Measurements from ENCODE around the gene MAPK12. TPM values are rescaled to one million over a fixed set of nuclear protein-coding genes. Genes with fewer than 3 reads are reported as not detected.

MAPK12 gene
- total and polyA plus RNA-seq, 9 of the 15 experiments (the other 6 are each of a cell fraction or from before 2014, with no cell fraction given): 0.79 to 71.5 (median 32.8) TPM

- no peak for TF ChIP-seq ESRRB (CRISPR knock-in tag; IDR thresholded peaks at IDR 0.05; ENCODE audit: borderline replicate concordance)
Measured at GRCh38 chr22:50270666-50271394, 9.3 kb upstream of the MAPK12 start (continued).

- H3K27me3 ChIP-seq (ENCODE audit: control insufficient read depth in 2 of 2, insufficient read depth in 2 of 2, low read length in 2 of 2): no peaks in the 10 kb centered on the region
- in situ Hi-C loops (cut with MboI): loop anchor here (5.0 kb wide), 1 partner anchor 57 kb away; the partner anchor contains the start of gene DENND6B
- 0% methylated on average over 17 of the region's 92 CpGs for WGBS (ENCODE audit: insufficient coverage, low coverage, missing lambda C conversion rate)
- peak within 1 kb of the TSS; percentile 49 to 90; a peak in 3 of 4 replicates for H3K9ac ChIP-seq (ENCODE audit: insufficient read depth in 1 of 2, low read depth in 2 of 2, low read length in 2 of 2)
- no TSS peak for BruUV-seq (replicated peaks)
- H2AFZ ChIP-seq (ENCODE audit: low read depth, low read length): no peak within 1 kb of the TSS
- CTCF ChIA-PET (ENCODE audit: low intra/inter-chr PET ratio): no interaction called here
- H3K9me3 ChIP-seq (replicated peaks; ENCODE audit: control insufficient read depth, insufficient read depth, low read depth, low read length): no peaks in the 10 kb centered on the region
- H3K4me2 ChIP-seq (ENCODE audit: insufficient read depth, low read length): peak within 1 kb of the TSS; percentile 58
- no peaks in the 10 kb centered on the region for H3K9me1 ChIP-seq (ENCODE audit: control insufficient read depth, insufficient read depth, low read length)
- intact Hi-C loops (cut with micrococcal nuclease): loop anchor here (5.0 kb wide), 1 partner anchor 57 kb away; the partner anchor contains the start of gene DENND6B
- POLR2A ChIA-PET: no interaction called here
- H3K27ac ChIP-seq (ENCODE audit: extremely low read depth, low read depth, low read length): peak within 1 kb of the TSS; percentile 56; the same call in 2 of the 3 replicates
- H3K79me2 ChIP-seq (ENCODE audit: control insufficient read depth, insufficient read depth, low read length): no peaks in the 10 kb centered on the region; the same call in 2 of the 3 replicates
- H3K4me3 ChIP-seq: peak within 1 kb of the TSS; percentile 49
- peaks cover 2% of the 10 kb centered on the region; the same call in 1 of the 3 replicates for H3K36me3 ChIP-seq (ENCODE audit: control insufficient read depth, insufficient read depth, low read length)
- H3K4me1 ChIP-seq (replicated peaks in 1 of 2; ENCODE audit: control insufficient read depth in 2 of 2, insufficient read depth in 2 of 2, low read length in 2 of 2): peaks cover 7 to 77% of the 10 kb centered on the region in 2 experiments; a peak in 4 of 5 replicates
- FAIRE-seq (no peak), DNase-seq (ENCODE audit: extremely low read depth in 1 of 4, low spot score in 3 of 4) (peak; percentile 68 to 73 (median 71)), ATAC-seq (peak; percentile 59)
- no peaks in the 10 kb centered on the region for H4K20me1 ChIP-seq (replicated peaks; ENCODE audit: control insufficient read depth, insufficient read depth, low read length)
- peak; percentile 34; the same call in 1 of the 2 replicates for TF ChIP-seq PHF8 (IDR thresholded peaks at IDR 0.05; ENCODE audit: borderline replicate concordance, low read length)
- TF ChIP-seq GABPA (tag; conservative IDR thresholded peaks at IDR 0.05; ENCODE audit: low read depth): peak; percentile 70
- peak in 1 of 2 experiments; percentile 77; a peak in 1 of 4 replicates for TF ChIP-seq ZNF639 (CRISPR knock-in tag; conservative IDR thresholded peaks at IDR 0.05 in 1 of 2, IDR thresholded peaks at IDR 0.05 in 1 of 2)
- 0 out of 2 replicates have a peak, but pooled peaks have one; percentile 13 for TF ChIP-seq CXXC5 (CRISPR knock-in tag; IDR thresholded peaks at IDR 0.05)
- no peak for TF ChIP-seq FOXP1 (CRISPR knock-in tag; IDR thresholded peaks at IDR 0.05)
- TF ChIP-seq EGR1 (conservative IDR thresholded peaks at IDR 0.05): peak; percentile 46
- TF ChIP-seq USF2 (CRISPR knock-in tag; IDR thresholded peaks at IDR 0.05): no peak
- no peak for TF ChIP-seq RFX1 (IDR thresholded peaks at IDR 0.05)
- peak in 1 of 2 experiments; percentile 27; a peak in 1 of 4 replicates for TF ChIP-seq MAZ (CRISPR knock-in tag; conservative IDR thresholded peaks at IDR 0.05 in 1 of 2, IDR thresholded peaks at IDR 0.05 in 1 of 2)
- no peak for TF ChIP-seq ELK3 (CRISPR knock-in tag; IDR thresholded peaks at IDR 0.05)
- TF ChIP-seq ZNF740 (CRISPR knock-in tag; IDR thresholded peaks at IDR 0.05): peak; percentile 66
- TF ChIP-seq ZNF740 (tag; IDR thresholded peaks at IDR 0.05): peak in 1 of 2 experiments; percentile 64; a peak in 2 of 4 replicates
Measured at GRCh38 chr22:50269970-50270665, 8.6 kb upstream of the MAPK12 start, which contains the start of gene MAPK11. Gene MAPK11, minus strand, starts transcription at chr22:50270380. Its CDS starts 88 bp downstream, at chr22:50270292.
